ENCODE measurements around the gene SRSF8.

SRSF8 gene

GRCh38 chr11:95081010-95081409 is 14.3 kb downstream of the SRSF8 start:
- no peaks in the 10 kb centered on the region for H3K9me3 ChIP-seq (ENCODE audit: control insufficient read depth, insufficient read depth, low read length)
- no peaks in the 10 kb centered on the region for H3K27me3 ChIP-seq (ENCODE audit: control insufficient read depth, low read length)
- H3K36me3 ChIP-seq (ENCODE audit: control insufficient read depth, low read length), result no peaks in the 10 kb centered on the region
- H3K9me2 ChIP-seq (replicated peaks; ENCODE audit: control insufficient read depth, low read length), result no peaks in the 10 kb centered on the region
- no peaks in the 10 kb centered on the region for H4K20me1 ChIP-seq (ENCODE audit: control insufficient read depth, insufficient read depth, low read depth, low read length)
- H3K27ac ChIP-seq (ENCODE audit: low read depth, low read length), result no peak overlapping the region
- H3K4me3 ChIP-seq (ENCODE audit: low read length), result no peak overlapping the region
- peaks cover 11% of the 10 kb centered on the region for H3K4me1 ChIP-seq (ENCODE audit: control insufficient read depth, low read length)
- H3F3A ChIP-seq (ENCODE audit: control insufficient read depth, insufficient read depth), result no peaks in the 10 kb centered on the region
- H3K79me2 ChIP-seq (ENCODE audit: control insufficient read depth, low read length), result no peaks in the 10 kb centered on the region
- H3K4me2 ChIP-seq (ENCODE audit: low read length), result no peak overlapping the region
- TF ChIP-seq EZH2phosphoT487 (IDR thresholded peaks at IDR 0.05; ENCODE audit: borderline replicate concordance, low read length) (no peak), CTCF (IDR thresholded peaks at IDR 0.05; ENCODE audit: low read depth, low read length, poor library complexity, severe bottlenecking) (no peak)

GRCh38 chr11:95081412-95081811 is 14.7 kb downstream of the SRSF8 start:
- Histone ChIP-seq H3K27ac (ENCODE audit: low read depth, low read length) (no peak overlapping the region), H3K4me1 (ENCODE audit: control insufficient read depth, low read length) (peaks cover 7% of the 10 kb centered on the region), H3K9me3 (ENCODE audit: control insufficient read depth, insufficient read depth, low read length) (no peaks in the 10 kb centered on the region), H4K20me1 (ENCODE audit: control insufficient read depth, insufficient read depth, low read depth, low read length) (no peaks in the 10 kb centered on the region), H3K27me3 (ENCODE audit: control insufficient read depth, low read length) (no peaks in the 10 kb centered on the region), H3K4me3 (ENCODE audit: low read length) (no peak overlapping the region), H3K4me2 (ENCODE audit: low read length) (no peak overlapping the region), H3K9me2 (replicated peaks; ENCODE audit: control insufficient read depth, low read length) (no peaks in the 10 kb centered on the region), H3F3A (ENCODE audit: control insufficient read depth, insufficient read depth) (no peaks in the 10 kb centered on the region), H3K36me3 (ENCODE audit: control insufficient read depth, low read length) (no peaks in the 10 kb centered on the region), H3K79me2 (ENCODE audit: control insufficient read depth, low read length) (no peaks in the 10 kb centered on the region)
- no peak for TF ChIP-seq EZH2phosphoT487 (IDR thresholded peaks at IDR 0.05; ENCODE audit: borderline replicate concordance, low read length)
- TF ChIP-seq CTCF (IDR thresholded peaks at IDR 0.05; ENCODE audit: low read depth, low read length, poor library complexity, severe bottlenecking), result no peak

GRCh38 chr11:95082576-95083001 is 15.9 kb downstream of the SRSF8 start:
- Histone ChIP-seq H3K27me3 (ENCODE audit: control insufficient read depth, low read length) (no peaks in the 10 kb centered on the region), H3K36me3 (ENCODE audit: control insufficient read depth, low read length) (no peaks in the 10 kb centered on the region), H3K4me1 (ENCODE audit: control insufficient read depth, low read length) (no peaks in the 10 kb centered on the region), H3K9me3 (ENCODE audit: control insufficient read depth, insufficient read depth, low read length) (no peaks in the 10 kb centered on the region), H3K79me2 (ENCODE audit: control insufficient read depth, low read length) (no peaks in the 10 kb centered on the region), H3K4me2 (ENCODE audit: low read length) (no peak overlapping the region), H3K27ac (ENCODE audit: low read depth, low read length) (no peak overlapping the region), H4K20me1 (ENCODE audit: control insufficient read depth, insufficient read depth, low read depth, low read length) (no peaks in the 10 kb centered on the region), H3K4me3 (ENCODE audit: low read length) (no peak overlapping the region), H3K9me2 (replicated peaks; ENCODE audit: control insufficient read depth, low read length) (no peaks in the 10 kb centered on the region), H3F3A (ENCODE audit: control insufficient read depth, insufficient read depth) (no peaks in the 10 kb centered on the region)
- TF ChIP-seq CTCF (IDR thresholded peaks at IDR 0.05; ENCODE audit: low read depth, low read length, poor library complexity, severe bottlenecking) (no peak), EZH2phosphoT487 (IDR thresholded peaks at IDR 0.05; ENCODE audit: borderline replicate concordance, low read length) (no peak)

- no peak overlapping the region for H3K4me2 ChIP-seq (ENCODE audit: low read length)
- TF ChIP-seq CTCF (IDR thresholded peaks at IDR 0.05; ENCODE audit: low read depth, low read length, poor library complexity, severe bottlenecking), result no peak
- no peak for TF ChIP-seq EZH2phosphoT487 (IDR thresholded peaks at IDR 0.05; ENCODE audit: borderline replicate concordance, low read length)
- peaks cover 11% of the 10 kb centered on the region for H3K4me1 ChIP-seq (ENCODE audit: control insufficient read depth, low read length)
Measured at GRCh38 chr11:95084509-95084908, 17.8 kb downstream of the SRSF8 start.

More at GRCh38 chr11:95084509-95084908, 17.8 kb downstream of the SRSF8 start:
- H3K27ac ChIP-seq (ENCODE audit: low read depth, low read length), result no peak overlapping the region
- no peaks in the 10 kb centered on the region for H4K20me1 ChIP-seq (ENCODE audit: control insufficient read depth, insufficient read depth, low read depth, low read length)
- H3K27me3 ChIP-seq (ENCODE audit: control insufficient read depth, low read length), result no peaks in the 10 kb centered on the region
- H3K9me2 ChIP-seq (replicated peaks; ENCODE audit: control insufficient read depth, low read length), result no peaks in the 10 kb centered on the region
- no peaks in the 10 kb centered on the region for H3F3A ChIP-seq (ENCODE audit: control insufficient read depth, insufficient read depth)
- no peaks in the 10 kb centered on the region for H3K36me3 ChIP-seq (ENCODE audit: control insufficient read depth, low read length)
- H3K79me2 ChIP-seq (ENCODE audit: control insufficient read depth, low read length), result no peaks in the 10 kb centered on the region
- no peaks in the 10 kb centered on the region for H3K9me3 ChIP-seq (ENCODE audit: control insufficient read depth, insufficient read depth, low read length)
- H3K4me3 ChIP-seq (ENCODE audit: low read length), result no peak overlapping the region

Measured in DOHH2 (cell line).